OCI-LY3 (cell line): ENCODE results near the gene R3HCC1L.

Source experiments
- EZH2phosphoT487 ChIP-seq: fragments of 200-600 bp; shearing (Covaris generic); IDR thresholded peaks from 2 replicates; pipeline ENCODE4 v1.6.1; 2018; ENCODE audit warnings: antibody characterized with exemption, mixed run types, low read depth
- TF ChIP-seq, protein P1 (sequence below): fragments of 200-600, 300-600 bp; sonication (generic); IDR thresholded peaks from 2 replicates; pipeline ENCODE4 v1.5.1; 2014; ENCODE audit warnings: antibody characterized with exemption, low read length, low read depth

DNA sequence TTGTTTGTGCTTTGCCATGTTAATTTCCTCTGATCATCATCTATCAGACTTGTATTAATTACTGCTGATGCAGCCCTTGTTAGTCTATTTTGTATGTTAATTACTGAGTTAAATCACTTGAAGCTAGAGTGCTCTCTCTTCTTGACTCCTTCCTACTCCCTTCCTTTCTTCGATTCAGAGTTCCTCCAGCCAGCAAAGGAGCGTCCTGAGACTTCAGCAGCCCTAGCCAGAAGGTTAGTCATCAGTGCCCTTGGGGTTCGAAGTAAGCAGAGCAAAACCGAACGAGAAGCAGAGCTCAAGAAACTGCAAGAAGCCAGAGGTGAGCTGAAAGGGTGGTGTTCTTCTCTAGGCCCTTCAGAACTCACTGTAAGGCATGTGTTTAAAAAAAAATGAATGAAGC is 101.4 kb downstream of the R3HCC1L start:
- TF ChIP-seq, protein P1, sequence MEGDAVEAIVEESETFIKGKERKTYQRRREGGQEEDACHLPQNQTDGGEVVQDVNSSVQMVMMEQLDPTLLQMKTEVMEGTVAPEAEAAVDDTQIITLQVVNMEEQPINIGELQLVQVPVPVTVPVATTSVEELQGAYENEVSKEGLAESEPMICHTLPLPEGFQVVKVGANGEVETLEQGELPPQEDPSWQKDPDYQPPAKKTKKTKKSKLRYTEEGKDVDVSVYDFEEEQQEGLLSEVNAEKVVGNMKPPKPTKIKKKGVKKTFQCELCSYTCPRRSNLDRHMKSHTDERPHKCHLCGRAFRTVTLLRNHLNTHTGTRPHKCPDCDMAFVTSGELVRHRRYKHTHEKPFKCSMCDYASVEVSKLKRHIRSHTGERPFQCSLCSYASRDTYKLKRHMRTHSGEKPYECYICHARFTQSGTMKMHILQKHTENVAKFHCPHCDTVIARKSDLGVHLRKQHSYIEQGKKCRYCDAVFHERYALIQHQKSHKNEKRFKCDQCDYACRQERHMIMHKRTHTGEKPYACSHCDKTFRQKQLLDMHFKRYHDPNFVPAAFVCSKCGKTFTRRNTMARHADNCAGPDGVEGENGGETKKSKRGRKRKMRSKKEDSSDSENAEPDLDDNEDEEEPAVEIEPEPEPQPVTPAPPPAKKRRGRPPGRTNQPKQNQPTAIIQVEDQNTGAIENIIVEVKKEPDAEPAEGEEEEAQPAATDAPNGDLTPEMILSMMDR, result no peak
- no peak for TF ChIP-seq EZH2phosphoT487
